ENCODE results near the gene UFSP2.
A peak's percentile ranks its signal among the peaks of the same experiment; 100 is the strongest.

Gene UFSP2

GRCh38 chr4:185425647-185426352 is at the start of gene UFSP2:
Gene UFSP2, minus strand, starts transcription at chr4:185425964. Its CDS starts 96 bp downstream, at chr4:185425868.
- DNase-seq: peak; percentile 52

- DNase-seq: no peak
These were observed 47.5 kb upstream of the UFSP2 start for GRCh38 chr4:185473247-185473646.

GRCh38 chr4:185472103-185472542 is 46.4 kb upstream of the UFSP2 start:
- DNase-seq: no peak

GRCh38 chr4:185471235-185472102 is 45.7 kb upstream of the UFSP2 start, which contains the start of gene CCDC110:
Gene CCDC110, minus strand, starts transcription at chr4:185471733. Its CDS starts 50 bp downstream, at chr4:185471683.
- peak; percentile 61 for DNase-seq

- DNase-seq: peak; percentile 81
These were observed 44.9 kb upstream of the UFSP2 start for GRCh38 chr4:185470501-185471195.

GRCh38 chr4:185469580-185470154 is 43.9 kb upstream of the UFSP2 start:
- no peak for DNase-seq

GRCh38 chr4:185468999-185469398 is 43.2 kb upstream of the UFSP2 start:
- peak; percentile 65 for DNase-seq

- DNase-seq: no peak
These were observed 42.2 kb upstream of the UFSP2 start for GRCh38 chr4:185467991-185468390.

- no peak for DNase-seq
These were observed 41.3 kb upstream of the UFSP2 start for GRCh38 chr4:185467101-185467500.

- no peak for DNase-seq
These were observed 39.9 kb upstream of the UFSP2 start for GRCh38 chr4:185465707-185466106.

GRCh38 chr4:185464887-185465286 is 39.1 kb upstream of the UFSP2 start:
- no peak for DNase-seq

GRCh38 chr4:185464183-185464582 is 38.4 kb upstream of the UFSP2 start:
- DNase-seq: no peak

- DNase-seq: no peak
These were observed 37.8 kb upstream of the UFSP2 start for GRCh38 chr4:185463541-185463940.

GRCh38 chr4:185461565-185461964 is 35.8 kb upstream of the UFSP2 start:
- no peak for DNase-seq

GRCh38 chr4:185457136-185457535 is 31.4 kb upstream of the UFSP2 start:
- DNase-seq: no peak

GRCh38 chr4:185456131-185456530 is 30.4 kb upstream of the UFSP2 start:
- no peak for DNase-seq

GRCh38 chr4:185445209-185445608 is 19.4 kb upstream of the UFSP2 start:
- no peak for DNase-seq

GRCh38 chr4:185441479-185441878 is 15.7 kb upstream of the UFSP2 start:
- no peak for DNase-seq

GRCh38 chr4:185437809-185438208 is 12.0 kb upstream of the UFSP2 start:
- no peak for DNase-seq

GRCh38 chr4:185435466-185435865 is 9.7 kb upstream of the UFSP2 start:
- no peak for DNase-seq

- DNase-seq: no peak
These were observed 3.9 kb upstream of the UFSP2 start for GRCh38 chr4:185429660-185430059.

- no peak for DNase-seq
These were observed 1.4 kb upstream of the UFSP2 start for GRCh38 chr4:185426960-185427688.
